SKM-1 (cell line): Measurements from ENCODE around the gene GREM1.

ENCODE experiments used
- DNase-seq: peaks from one replicate; lab custom pipeline; 2025; ENCODE audit not compliant: unreplicated experiment; lab: John Stamatoyannopoulos, UW

GREM1 gene

GRCh38 chr15:32694222-32694983 is 23.4 kb upstream of the GREM1 start:
- no peak for DNase-seq

GRCh38 chr15:32698773-32699390 is 18.9 kb upstream of the GREM1 start:
- no peak for DNase-seq

GRCh38 chr15:32700501-32701150 is 17.2 kb upstream of the GREM1 start:
- DNase-seq = no peak

GRCh38 chr15:32701863-32702262 is 15.9 kb upstream of the GREM1 start:
- DNase-seq = no peak

- no peak for DNase-seq
Measured at GRCh38 chr15:32704395-32704981, 13.3 kb upstream of the GREM1 start.

- DNase-seq = no peak
Measured at GRCh38 chr15:32705446-32705845, 12.4 kb upstream of the GREM1 start.

GRCh38 chr15:32706704-32707103 is 11.1 kb upstream of the GREM1 start:
- no peak for DNase-seq

- no peak for DNase-seq
Measured at GRCh38 chr15:32707436-32707835, 10.4 kb upstream of the GREM1 start.

GRCh38 chr15:32709295-32710033 is 8.3 kb upstream of the GREM1 start:
- no peak for DNase-seq

GRCh38 chr15:32715276-32715675 is 2.5 kb upstream of the GREM1 start:
- DNase-seq = no peak

- DNase-seq = no peak
Measured at GRCh38 chr15:32716216-32716914, 1.4 kb upstream of the GREM1 start.

- no peak for DNase-seq
Measured at GRCh38 chr15:32716915-32717425, 834 bp upstream of the GREM1 start.

- DNase-seq = no peak
Measured at GRCh38 chr15:32718227-32718820, 520 bp downstream of the GREM1 start.

- DNase-seq = no peak
Measured at GRCh38 chr15:32718821-32719716, 1.3 kb downstream of the GREM1 start.

GRCh38 chr15:32721596-32721995 is 3.8 kb downstream of the GREM1 start:
- no peak for DNase-seq

GRCh38 chr15:32722136-32722535 is 4.3 kb downstream of the GREM1 start:
- no peak for DNase-seq

- DNase-seq = no peak
Measured at GRCh38 chr15:32723171-32723948, 5.6 kb downstream of the GREM1 start.

GRCh38 chr15:32729700-32730395 is 12.0 kb downstream of the GREM1 start:
- no peak for DNase-seq
